SK-N-MC (cell line): ENCODE measurements around the gene CDIP1.

ENCODE experiments used
- EZH2 ChIP-seq: fragments of 200-600 bp; sonication (generic); IDR thresholded peaks from one replicate; pipeline ENCODE4 v1.6.1; 2017; ENCODE audit warnings: antibody characterized with exemption
- FOXP2 ChIP-seq: optimal IDR thresholded peaks from 2 replicates; pipeline ENCODE3; 2011; ENCODE audit warnings: mild to moderate bottlenecking, moderate library complexity; ENCODE audit not compliant: insufficient read depth; ENCODE audit errors: extremely low read length, control extremely low read depth
- POLR2AphosphoS5 ChIP-seq: IDR thresholded peaks from 2 replicates; pipeline ENCODE4 v1.6.1; 2012; ENCODE audit warnings: mild to moderate bottlenecking, low read depth, low read length, borderline replicate concordance

DNA sequence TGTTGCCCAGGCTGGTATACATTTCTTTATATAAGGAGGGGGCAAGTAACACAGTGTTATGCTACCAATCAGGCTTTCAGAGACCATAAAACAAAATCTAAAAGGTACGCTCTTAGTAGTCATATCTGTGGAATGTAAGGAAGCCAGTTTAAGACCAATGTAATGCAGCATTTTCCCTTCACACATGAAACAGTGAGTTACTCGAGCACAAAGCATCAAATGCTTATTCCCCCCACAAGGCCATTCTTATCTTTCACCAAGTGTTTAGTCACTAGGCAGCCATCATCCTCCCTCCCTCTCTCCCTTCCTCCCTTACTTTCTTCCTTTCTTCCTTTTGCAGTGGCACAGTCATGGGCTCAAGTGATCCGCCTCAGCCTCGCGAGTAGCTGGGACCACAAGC is 49.5 kb downstream of the CDIP1 start:
- TF ChIP-seq POLR2AphosphoS5, result no peak
- no peak for TF ChIP-seq EZH2
- no peak for TF ChIP-seq FOXP2
